ENCODE measurements around the gene DPYD.

Gene DPYD

GRCh38 chr1:97610102-97610501 lies 310.7 kb downstream of the DPYD start:
- H3K9me3 ChIP-seq (ENCODE audit: severe bottlenecking): no peaks in the 10 kb centered on the region
- DNase-seq (ENCODE audit: low spot score): no peak
- H3K4me1 ChIP-seq (ENCODE audit: insufficient read depth, poor library complexity, severe bottlenecking): no peaks in the 10 kb centered on the region
- TF ChIP-seq, protein P1, sequence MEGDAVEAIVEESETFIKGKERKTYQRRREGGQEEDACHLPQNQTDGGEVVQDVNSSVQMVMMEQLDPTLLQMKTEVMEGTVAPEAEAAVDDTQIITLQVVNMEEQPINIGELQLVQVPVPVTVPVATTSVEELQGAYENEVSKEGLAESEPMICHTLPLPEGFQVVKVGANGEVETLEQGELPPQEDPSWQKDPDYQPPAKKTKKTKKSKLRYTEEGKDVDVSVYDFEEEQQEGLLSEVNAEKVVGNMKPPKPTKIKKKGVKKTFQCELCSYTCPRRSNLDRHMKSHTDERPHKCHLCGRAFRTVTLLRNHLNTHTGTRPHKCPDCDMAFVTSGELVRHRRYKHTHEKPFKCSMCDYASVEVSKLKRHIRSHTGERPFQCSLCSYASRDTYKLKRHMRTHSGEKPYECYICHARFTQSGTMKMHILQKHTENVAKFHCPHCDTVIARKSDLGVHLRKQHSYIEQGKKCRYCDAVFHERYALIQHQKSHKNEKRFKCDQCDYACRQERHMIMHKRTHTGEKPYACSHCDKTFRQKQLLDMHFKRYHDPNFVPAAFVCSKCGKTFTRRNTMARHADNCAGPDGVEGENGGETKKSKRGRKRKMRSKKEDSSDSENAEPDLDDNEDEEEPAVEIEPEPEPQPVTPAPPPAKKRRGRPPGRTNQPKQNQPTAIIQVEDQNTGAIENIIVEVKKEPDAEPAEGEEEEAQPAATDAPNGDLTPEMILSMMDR (IDR thresholded peaks at IDR 0.05; ENCODE audit: poor library complexity, severe bottlenecking): no peak
- H3K27me3 ChIP-seq (ENCODE audit: insufficient read depth, poor library complexity, severe bottlenecking): no peaks in the 10 kb centered on the region
- no peak overlapping the region for H3K27ac ChIP-seq (ENCODE audit: poor library complexity, severe bottlenecking)
- no peaks in the 10 kb centered on the region for H3K36me3 ChIP-seq (ENCODE audit: low read depth)
- no peak overlapping the region for H3K4me3 ChIP-seq (ENCODE audit: severe bottlenecking)
- ATAC-seq (ENCODE audit: low read depth): no peak

- H3K36me3 ChIP-seq (ENCODE audit: low read depth): no peaks in the 10 kb centered on the region
- no peaks in the 10 kb centered on the region for H3K9me3 ChIP-seq (ENCODE audit: severe bottlenecking)
- H3K4me1 ChIP-seq (ENCODE audit: insufficient read depth, poor library complexity, severe bottlenecking): no peaks in the 10 kb centered on the region
- DNase-seq (ENCODE audit: low spot score) (no peak), ATAC-seq (ENCODE audit: low read depth) (no peak)
- TF ChIP-seq, protein P1 (IDR thresholded peaks at IDR 0.05; ENCODE audit: poor library complexity, severe bottlenecking): no peak
- no peak overlapping the region for H3K27ac ChIP-seq (ENCODE audit: poor library complexity, severe bottlenecking)
- H3K4me3 ChIP-seq (ENCODE audit: severe bottlenecking): no peak overlapping the region
- H3K27me3 ChIP-seq (ENCODE audit: insufficient read depth, poor library complexity, severe bottlenecking): no peaks in the 10 kb centered on the region
Measured at GRCh38 chr1:97608272-97608671, 312.6 kb downstream of the DPYD start.

DNA sequence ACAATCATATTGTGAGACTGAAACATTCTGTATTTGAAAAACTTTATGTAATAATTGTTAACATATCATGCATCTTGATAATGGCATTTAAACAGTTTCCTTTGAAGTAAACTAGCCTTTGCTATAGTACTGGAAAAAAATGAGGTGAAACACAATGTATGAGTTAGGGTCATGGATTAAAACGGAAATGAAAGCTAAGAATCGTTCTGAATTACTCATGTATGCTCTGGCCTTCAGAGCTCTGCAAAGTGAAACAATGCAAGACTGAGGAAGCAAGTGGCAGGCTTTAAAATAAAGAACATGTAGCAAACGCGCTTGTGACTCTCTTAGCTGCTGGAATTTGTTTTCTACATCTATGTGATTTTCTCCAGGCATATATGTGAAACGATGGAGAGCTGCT lies 317.1 kb downstream of the DPYD start:
- Histone ChIP-seq H3K4me1 (ENCODE audit: insufficient read depth, poor library complexity, severe bottlenecking) (no peaks in the 10 kb centered on the region), H3K4me3 (ENCODE audit: severe bottlenecking) (no peak overlapping the region), H3K27me3 (ENCODE audit: insufficient read depth, poor library complexity, severe bottlenecking) (no peaks in the 10 kb centered on the region), H3K36me3 (ENCODE audit: low read depth) (no peaks in the 10 kb centered on the region), H3K27ac (ENCODE audit: poor library complexity, severe bottlenecking) (no peak overlapping the region), H3K9me3 (ENCODE audit: severe bottlenecking) (no peaks in the 10 kb centered on the region)
- DNase-seq (ENCODE audit: low spot score) (no peak), ATAC-seq (ENCODE audit: low read depth) (peak; percentile 44; the same call in 1 of the 3 replicates)
- TF ChIP-seq, protein P1 (IDR thresholded peaks at IDR 0.05; ENCODE audit: poor library complexity, severe bottlenecking): no peak

- Histone ChIP-seq H3K9me3 (ENCODE audit: severe bottlenecking) (no peaks in the 10 kb centered on the region), H3K4me3 (ENCODE audit: severe bottlenecking) (no peak overlapping the region), H3K27ac (ENCODE audit: poor library complexity, severe bottlenecking) (no peak overlapping the region), H3K36me3 (ENCODE audit: low read depth) (no peaks in the 10 kb centered on the region), H3K4me1 (ENCODE audit: insufficient read depth, poor library complexity, severe bottlenecking) (no peaks in the 10 kb centered on the region), H3K27me3 (ENCODE audit: insufficient read depth, poor library complexity, severe bottlenecking) (no peaks in the 10 kb centered on the region)
- TF ChIP-seq, protein P1 (IDR thresholded peaks at IDR 0.05; ENCODE audit: poor library complexity, severe bottlenecking): no peak
- DNase-seq (ENCODE audit: low spot score) (no peak), ATAC-seq (ENCODE audit: low read depth) (no peak)
Measured at GRCh38 chr1:97603218-97603617, 317.6 kb downstream of the DPYD start.

DNA sequence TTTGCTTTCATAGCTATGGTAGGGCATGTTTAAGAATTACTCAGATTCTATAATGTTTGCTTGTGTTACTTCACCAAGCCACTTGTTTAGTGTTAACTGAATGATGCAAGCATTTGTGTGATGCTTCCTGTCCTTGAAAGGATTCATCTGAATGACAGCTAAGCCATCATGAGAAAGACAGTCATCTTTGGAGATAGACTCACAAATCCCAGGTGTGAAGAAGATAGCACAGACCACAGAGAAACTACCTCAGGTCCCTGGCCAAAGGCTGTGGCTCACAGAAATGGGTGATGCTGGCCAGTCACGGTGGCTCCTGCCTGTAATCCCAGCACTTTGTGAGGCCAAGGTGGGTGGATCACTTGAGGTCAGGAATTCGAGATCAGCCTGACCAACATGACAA lies 321.4 kb downstream of the DPYD start:
- Histone ChIP-seq H3K9me3 (ENCODE audit: severe bottlenecking) (no peaks in the 10 kb centered on the region), H3K27me3 (ENCODE audit: insufficient read depth, poor library complexity, severe bottlenecking) (no peaks in the 10 kb centered on the region), H3K4me3 (ENCODE audit: severe bottlenecking) (no peak overlapping the region), H3K4me1 (ENCODE audit: insufficient read depth, poor library complexity, severe bottlenecking) (no peaks in the 10 kb centered on the region), H3K36me3 (ENCODE audit: low read depth) (no peaks in the 10 kb centered on the region), H3K27ac (ENCODE audit: poor library complexity, severe bottlenecking) (no peak overlapping the region)
- DNase-seq (ENCODE audit: low spot score): no peak
- no peak for ATAC-seq (ENCODE audit: low read depth)
- TF ChIP-seq, protein P1 (IDR thresholded peaks at IDR 0.05; ENCODE audit: poor library complexity, severe bottlenecking): no peak

Measured in RWPE2 (cell line).